Endothelial cell of umbilical vein (primary cell): Measurements from ENCODE around the gene NPNT. TPM values are rescaled to one million over a fixed set of nuclear protein-coding genes. Genes with fewer than 3 reads are reported as not detected.

Source experiments
- BruUV-seq: library from RNA; stranded (reverse); fragments of 400-500 nt; replicated peaks from 2 replicates; lab custom pipeline; 2021; lab: Mats Ljungman, UMichigan
- CTCF ChIA-PET: fragments of 300-600, 350-600 bp; sonication (Branson Sonifier 250); formaldehyde crosslinking; loops from one replicate; lab custom pipeline; 2021; ENCODE audit warnings: antibody characterized with exemption, inconsistent platforms; lab: Charles Lee
- POLR2A ChIA-PET: fragments of 300-600, 350-600 bp; sonication (Branson Sonifier 250); formaldehyde crosslinking; loops from one replicate; lab custom pipeline; 2021; ENCODE audit warnings: antibody characterized with exemption, inconsistent platforms; lab: Charles Lee
- DNase-seq: peaks from one replicate; pipeline ENCODE4 v3.0.0-alpha.2; 2011; ENCODE audit warnings: low read depth, low spot score
- FAIRE-seq: peaks from 2 replicates; lab custom pipeline; 2011; peaks lifted over from hg19 to GRCh38; lab: Jason Lieb, UNC
- H2AFZ ChIP-seq: 2 replicates; pipeline ENCODE4 v1.6.0; 2012; ENCODE audit warnings: low read depth, low read length, control low read depth, inconsistent platforms
- H3K27ac ChIP-seq: 2 replicates; pipeline ENCODE4 v1.5.1; 2011; ENCODE audit warnings: low read depth, mild to moderate bottlenecking, control low read depth, low read length, moderate library complexity; ENCODE audit not compliant: insufficient read depth
- H3K27me3 ChIP-seq, 2 experiments: 2 replicates each; pipeline versions ENCODE4 v1.6.0 to v1.6.1; 2011; ENCODE audit warnings: low read length in 2 of 2, mixed read lengths in 1 of 2; ENCODE audit not compliant: control insufficient read depth in 2 of 2, insufficient read depth in 2 of 2
- H3K36me3 ChIP-seq, 2 experiments: 2 replicates in 1 of 2; 3 replicates in 1 of 2; pipeline ENCODE4 v1.5.1; 2011; ENCODE audit warnings: low read length in 2 of 2, mild to moderate bottlenecking in 1 of 2, moderate library complexity in 1 of 2; ENCODE audit not compliant: control insufficient read depth in 2 of 2, insufficient read depth in 2 of 2; ENCODE audit errors: extremely low read depth in 1 of 2
- H3K4me1 ChIP-seq: 3 replicates; pipeline ENCODE4 v1.5.1; 2011; ENCODE audit warnings: mild to moderate bottlenecking, low read length; ENCODE audit not compliant: control insufficient read depth, insufficient read depth; ENCODE audit errors: extremely low read depth
- H3K4me2 ChIP-seq: 2 replicates; pipeline ENCODE4 v1.6.1; 2011; ENCODE audit warnings: low read length, control low read depth, mixed read lengths; ENCODE audit not compliant: insufficient read depth
- H3K4me3 ChIP-seq, 3 experiments: fragments of 200-600 bp in 1 of 3; sonication (generic), shearing (Covaris generic) in 1 of 3; replicated peaks in 1 of 3; 2 replicates each; pipeline ENCODE4 v1.5.1; 2011 to 2016; ENCODE audit warnings: control low read depth in 3 of 3, low read length in 3 of 3, mild to moderate bottlenecking in 2 of 3, inconsistent platforms in 1 of 3, low read depth in 1 of 3, moderate library complexity in 1 of 3; ENCODE audit not compliant: insufficient read depth in 1 of 3
- H3K79me2 ChIP-seq: 2 replicates; pipeline ENCODE4 v1.6.0; 2012; ENCODE audit warnings: low read length, inconsistent platforms; ENCODE audit not compliant: control insufficient read depth, insufficient read depth
- H3K9ac ChIP-seq: replicated peaks from 2 replicates; pipeline ENCODE3; 2011; ENCODE audit warnings: low read length, control low read depth; ENCODE audit not compliant: insufficient read depth; ENCODE audit errors: extremely low read depth
- H3K9me1 ChIP-seq: replicated peaks from 3 replicates; pipeline ENCODE4 v1.6.0; 2011; ENCODE audit warnings: mild to moderate bottlenecking, low read length; ENCODE audit not compliant: control insufficient read depth, insufficient read depth; ENCODE audit errors: extremely low read depth
- H3K9me3 ChIP-seq: replicated peaks from 2 replicates; pipeline ENCODE4 v1.5.1; 2012; ENCODE audit warnings: low read length, inconsistent platforms; ENCODE audit not compliant: control insufficient read depth, insufficient read depth
- H4K20me1 ChIP-seq: replicated peaks from 2 replicates; pipeline ENCODE3; 2011; ENCODE audit warnings: mild to moderate bottlenecking, low read length; ENCODE audit not compliant: control insufficient read depth, insufficient read depth; ENCODE audit errors: extremely low read depth
- CTCF ChIP-seq, 2 donors: IDR thresholded peaks; 1 replicate in 1 of 2; 2 replicates in 1 of 2; pipeline ENCODE4 v1.5.1; 2011; ENCODE audit warnings: low read length in 2 of 2, mild to moderate bottlenecking in 2 of 2, moderate library complexity in 2 of 2, control low read depth in 1 of 2, inconsistent platforms in 1 of 2, low read depth in 1 of 2; ENCODE audit not compliant: insufficient read depth in 1 of 2; ENCODE audit errors: extremely low read depth in 1 of 2
- EZH2 ChIP-seq: IDR thresholded peaks from 2 replicates; pipeline ENCODE4 v1.6.1; 2012; ENCODE audit warnings: borderline replicate concordance, low read depth, mild to moderate bottlenecking, moderate library complexity, low read length, inconsistent platforms; ENCODE audit not compliant: severe bottlenecking
- FOS ChIP-seq: IDR thresholded peaks from 2 replicates; pipeline ENCODE4 v1.6.1; 2011; ENCODE audit warnings: mild to moderate bottlenecking, low read length, moderate library complexity, borderline replicate concordance; ENCODE audit not compliant: insufficient read depth
- GATA2 ChIP-seq: IDR thresholded peaks from 2 replicates; pipeline ENCODE4 v1.7.0; 2011; ENCODE audit warnings: low read depth, mild to moderate bottlenecking, moderate library complexity, mixed read lengths, low read length; ENCODE audit not compliant: insufficient read length, insufficient read depth
- JUN ChIP-seq: IDR thresholded peaks from 2 replicates; pipeline ENCODE4 v1.6.1; 2011; ENCODE audit warnings: borderline replicate concordance, low read depth; ENCODE audit not compliant: insufficient read length, insufficient read depth
- MAX ChIP-seq: IDR thresholded peaks from 2 replicates; pipeline ENCODE4 v1.6.1; 2011; ENCODE audit not compliant: insufficient read depth, insufficient read length
- MYC ChIP-seq: IDR thresholded peaks from one replicate; pipeline ENCODE4 v1.6.1; 2011; ENCODE audit warnings: mild to moderate bottlenecking, low read depth, low read length
- POLR2A ChIP-seq: IDR thresholded peaks from 2 replicates; pipeline ENCODE4 v1.6.1; 2012; ENCODE audit warnings: low read depth, mild to moderate bottlenecking, control low read depth, low read length
- POLR2AphosphoS5 ChIP-seq: IDR thresholded peaks from 2 replicates; pipeline ENCODE4 v1.6.1; 2012; ENCODE audit warnings: low read depth, mild to moderate bottlenecking, control low read depth, low read length, moderate library complexity; ENCODE audit not compliant: insufficient read depth
- dilution Hi-C: fragments of 300-500 bp; cut with MboI; formaldehyde crosslinking; loops from one replicate; pipeline ENCODE4 v1.15.0; 2019; ENCODE audit warnings: low sequenced_read_pairs; ENCODE audit not compliant: extremely low pct_ligation_motif_present
- intact Hi-C: fragments of 100-400 bp; cut with micrococcal nuclease; formaldehyde crosslinking; loops from one replicate; pipeline ENCODE4 v1.10.0; 2022
- polyA plus RNA-seq, 4 experiments: library from polyadenylated mRNA; depleted of rRNA in 3 of 4; stranded (reverse) in 3 of 4; unstranded in 1 of 4; fragments of >200 nt; gene quantifications; 2 replicates each; pipeline versions ENCODE4 v1.2.1 to v1.2.3, GENCODE V29; 2011 to 2012; ENCODE audit warnings: missing spikeins in 1 of 4
- total RNA-seq: library from RNA; stranded (reverse); gene quantifications from 2 replicates; pipeline ENCODE4 v1.2.3, GENCODE V29; 2021

The NPNT gene
- total and polyA plus RNA-seq, 2 donors (not counting 3 experiments of a cell fraction or from before 2014, with no cell fraction given): not detected

- TF ChIP-seq FOS: no peak
- TF ChIP-seq EZH2: no peak
- TF ChIP-seq GATA2: no peak
- no peak for TF ChIP-seq MAX
- TF ChIP-seq POLR2A: no peak
- TF ChIP-seq MYC: no peak
- no peak for TF ChIP-seq POLR2AphosphoS5
- no peak for TF ChIP-seq JUN
- TF ChIP-seq CTCF (IDR thresholded peaks at IDR 0.05; ENCODE audit: extremely low read depth in 1 of 2, insufficient read depth in 1 of 2, low read depth in 1 of 2, low read length in 2 of 2): no peak
- Histone ChIP-seq H2AFZ (no peak overlapping the region), H3K4me1 (no peaks in the 10 kb centered on the region), H3K9me3 (no peaks in the 10 kb centered on the region), H3K27ac (no peak overlapping the region), H3K4me3 (no peak overlapping the region), H3K27me3 (peaks cover 0 to 3% of the 10 kb centered on the region in 2 experiments), H3K4me2 (no peak overlapping the region), H3K36me3 (no peaks in the 10 kb centered on the region), H3K9me1 (no peaks in the 10 kb centered on the region), H3K79me2 (no peaks in the 10 kb centered on the region), H3K9ac (no peak overlapping the region), H4K20me1 (no peaks in the 10 kb centered on the region)
- BruUV-seq: no TSS peak
- FAIRE-seq (no peak), DNase-seq (no peak)
- ChIA-PET CTCF (no interaction called here), POLR2A (no interaction called here)
- dilution Hi-C loops (no loop called here), intact Hi-C loops (no loop called here)
Measured at GRCh38 chr4:105970371-105970770, 75.1 kb downstream of the NPNT start.
